Caco-2 (cell line): Measurements from ENCODE around the gene PLOD2. TPM values are rescaled to one million over a fixed set of nuclear protein-coding genes. Genes with fewer than 3 reads are reported as not detected.

ENCODE experiments used
- Bru-seq: library from RNA; stranded (reverse); fragments of 400-500 nt; gene quantifications from one replicate; lab custom pipeline; 2021; lab: Mats Ljungman, UMichigan
- BruChase-seq, 2 experiments: library from RNA; stranded (reverse); fragments of 400-500 nt; gene quantifications; one replicate each; lab custom pipeline; 2021; lab: Mats Ljungman, UMichigan
- BruUV-seq: library from RNA; stranded (reverse); fragments of 400-500 nt; replicated peaks from 2 replicates; lab custom pipeline; 2021; lab: Mats Ljungman, UMichigan
- CTCF ChIA-PET: fragments of 300-600 bp; sonication (Branson Sonifier 250); formaldehyde crosslinking; loops from one replicate; lab custom pipeline; 2022; ENCODE audit warnings: antibody characterized with exemption; lab: Charles Lee
- POLR2A ChIA-PET: fragments of 300-600 bp; sonication (Branson Sonifier 250); formaldehyde crosslinking; loops from one replicate; lab custom pipeline; 2022; ENCODE audit warnings: antibody characterized with exemption; lab: Charles Lee
- DNase-seq, 2 experiments: peaks; one replicate each; pipeline versions ENCODE4 v3.0.0 to v3.0.0-alpha.2; 2020 to 2022
- H3K27me3 ChIP-seq: replicated peaks from 2 replicates; pipeline ENCODE4 v1.6.0; 2011; ENCODE audit warnings: low read length; ENCODE audit not compliant: control insufficient read depth, insufficient read depth
- H3K36me3 ChIP-seq: 2 replicates; pipeline ENCODE4 v1.5.1; 2011; ENCODE audit warnings: low read length; ENCODE audit not compliant: control insufficient read depth, insufficient read depth
- H3K4me1 ChIP-seq: fragments of 250-450 bp; sonication (Bioruptor Pico); 2 replicates; pipeline ENCODE4 v1.5.1; 2020; ENCODE audit warnings: mild to moderate bottlenecking
- H3K4me3 ChIP-seq: 2 replicates; pipeline ENCODE4 v1.5.1; 2011; ENCODE audit warnings: low read depth, mild to moderate bottlenecking, control low read depth, low read length
- H3K9me3 ChIP-seq: fragments of 250-450 bp; sonication (Bioruptor Pico); 2 replicates; pipeline ENCODE4 v1.5.1; 2020; ENCODE audit warnings: mild to moderate bottlenecking, moderate library complexity
- H3K27ac Mint-ChIP-seq: one replicate; pipeline ENCODE4 v1.8.0; 2022; ENCODE audit warnings: mixed read lengths; ENCODE audit not compliant: unreplicated experiment
- H3K27me3 Mint-ChIP-seq: one replicate; pipeline ENCODE4 v1.8.0; 2022; ENCODE audit warnings: mixed read lengths; ENCODE audit not compliant: insufficient read depth, unreplicated experiment
- H3K36me3 Mint-ChIP-seq: one replicate; pipeline ENCODE4 v1.8.0; 2022; ENCODE audit warnings: mild to moderate bottlenecking, mixed read lengths; ENCODE audit not compliant: insufficient read depth, unreplicated experiment
- H3K4me1 Mint-ChIP-seq: one replicate; pipeline ENCODE4 v1.8.0; 2022; ENCODE audit warnings: low read depth, mixed read lengths; ENCODE audit not compliant: unreplicated experiment
- H3K4me3 Mint-ChIP-seq: one replicate; pipeline ENCODE4 v1.8.0; 2022; ENCODE audit warnings: mild to moderate bottlenecking, moderate library complexity, mixed read lengths; ENCODE audit not compliant: unreplicated experiment
- H3K9me3 Mint-ChIP-seq: one replicate; pipeline ENCODE4 v1.8.0; 2022; ENCODE audit warnings: mixed read lengths; ENCODE audit not compliant: unreplicated experiment
- intact Hi-C: fragments of 100-400 bp; cut with micrococcal nuclease; formaldehyde crosslinking; loops from one replicate; pipeline ENCODE4 v1.10.0; 2022; ENCODE audit not compliant: unreplicated experiment
- long read RNA-seq: library from polyadenylated mRNA; stranded (forward); transcript quantifications from one replicate; pipeline ENCODE4 v2.0.0, GENCODE V29; 2022
- total RNA-seq: library from RNA; stranded (reverse); gene quantifications from 2 replicates; pipeline ENCODE4 v1.2.3, GENCODE V29; 2022
- TF ChIP-seq, protein P1 (sequence below), 2 experiments: fragments of 200-600 bp in 1 of 2; IDR thresholded peaks; 1 replicate in 1 of 2; 2 replicates in 1 of 2; pipeline versions ENCODE4 v1.5.1 to v1.8.0; 2011 to 2022; ENCODE audit warnings: antibody characterized with exemption in 1 of 2, control low read depth in 1 of 2, inconsistent platforms in 1 of 2, low read depth in 1 of 2, low read length in 1 of 2, mild to moderate bottlenecking in 1 of 2, moderate library complexity in 1 of 2; ENCODE audit not compliant: insufficient read depth in 1 of 2, severe bottlenecking in 1 of 2, unreplicated experiment in 1 of 2

PLOD2 gene
- total RNA-seq (49.4 and 53.1 TPM in 2 replicates), Bru-seq, nascent RNA (percentile 85 among the genes with signal in this experiment), BruChase-seq, experiment 1, labeled RNA remaining after a 2-hour chase (percentile 79 among the genes with signal in this experiment), BruChase-seq, experiment 2, labeled RNA remaining after a 6-hour chase (percentile 86 among the genes with signal in this experiment)
- long read RNA-seq, transcript PLOD2-202 (19 exons, 3,665 nt): minor isoform, 35 of 95 reads
- long read RNA-seq, transcript PLOD2-201 (20 exons, 3,732 nt): major isoform, 39 of 95 reads
- long read RNA-seq, partial matches to known transcripts: 11 of 95 reads
- long read RNA-seq, other reads (novel, unspliced or antisense): 10 of 95 reads

DNA sequence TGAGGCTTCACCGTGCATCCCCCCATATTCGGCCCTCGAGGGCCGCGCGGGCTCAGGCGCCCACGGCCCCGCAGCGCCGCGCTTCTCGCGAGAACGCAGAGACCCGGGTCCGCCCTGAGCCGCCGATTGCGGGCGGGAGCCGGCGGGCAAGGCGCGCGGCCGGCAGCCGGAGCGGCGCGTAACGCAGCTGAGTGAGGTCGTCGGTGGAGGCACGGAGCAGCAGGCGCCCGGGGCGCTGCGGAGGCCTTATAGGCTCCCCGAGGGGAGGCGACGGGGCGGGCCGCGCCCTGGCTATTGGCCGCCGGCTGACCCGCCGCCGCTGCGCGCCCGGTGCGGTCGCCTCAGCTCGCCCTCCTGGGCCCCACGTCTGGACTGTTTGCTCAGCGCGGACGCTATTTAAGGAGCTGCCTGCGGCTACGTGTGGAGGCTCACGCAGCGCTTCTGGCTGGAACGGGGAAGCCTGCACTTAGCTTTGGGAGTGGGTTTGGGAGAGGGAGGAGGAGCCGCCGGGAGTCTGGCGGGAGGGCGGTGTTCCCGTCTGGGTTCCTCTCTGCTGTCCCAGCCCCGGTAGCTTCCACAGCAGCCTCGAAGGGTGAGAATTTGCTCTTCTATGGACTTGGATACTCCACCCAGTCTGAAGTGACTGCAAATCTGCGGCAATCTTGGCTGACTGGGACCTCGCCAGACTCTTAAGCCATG lies at the start of gene PLOD2:
TSS of gene PLOD2 (minus strand) at position 221 of the 699 bp plus-strand sequence. CDS start at position 26, 195 bp downstream.
- peaks cover 18% of the 10 kb centered on the region for H3K36me3 Mint-ChIP-seq
- H3K4me3 Mint-ChIP-seq: peak within 1 kb of the TSS; percentile 80
- peaks cover 29% of the 10 kb centered on the region for H3K4me1 Mint-ChIP-seq
- TF ChIP-seq, protein P1, sequence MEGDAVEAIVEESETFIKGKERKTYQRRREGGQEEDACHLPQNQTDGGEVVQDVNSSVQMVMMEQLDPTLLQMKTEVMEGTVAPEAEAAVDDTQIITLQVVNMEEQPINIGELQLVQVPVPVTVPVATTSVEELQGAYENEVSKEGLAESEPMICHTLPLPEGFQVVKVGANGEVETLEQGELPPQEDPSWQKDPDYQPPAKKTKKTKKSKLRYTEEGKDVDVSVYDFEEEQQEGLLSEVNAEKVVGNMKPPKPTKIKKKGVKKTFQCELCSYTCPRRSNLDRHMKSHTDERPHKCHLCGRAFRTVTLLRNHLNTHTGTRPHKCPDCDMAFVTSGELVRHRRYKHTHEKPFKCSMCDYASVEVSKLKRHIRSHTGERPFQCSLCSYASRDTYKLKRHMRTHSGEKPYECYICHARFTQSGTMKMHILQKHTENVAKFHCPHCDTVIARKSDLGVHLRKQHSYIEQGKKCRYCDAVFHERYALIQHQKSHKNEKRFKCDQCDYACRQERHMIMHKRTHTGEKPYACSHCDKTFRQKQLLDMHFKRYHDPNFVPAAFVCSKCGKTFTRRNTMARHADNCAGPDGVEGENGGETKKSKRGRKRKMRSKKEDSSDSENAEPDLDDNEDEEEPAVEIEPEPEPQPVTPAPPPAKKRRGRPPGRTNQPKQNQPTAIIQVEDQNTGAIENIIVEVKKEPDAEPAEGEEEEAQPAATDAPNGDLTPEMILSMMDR (IDR thresholded peaks at IDR 0.05; ENCODE audit: insufficient read depth in 1 of 2, low read depth in 1 of 2, low read length in 1 of 2, severe bottlenecking in 1 of 2, unreplicated experiment in 1 of 2): no peak
- H3K27me3 Mint-ChIP-seq: no peaks in the 10 kb centered on the region
- ChIA-PET POLR2A (interaction anchor here (0.6 to 1.0 kb wide), 5 partner anchors 12 to 885 kb away, joined by 3 to 6 read pairs (median 3); no protein-coding TSS in a partner anchor), CTCF (interaction anchor here (0.5 to 3.2 kb wide), 5 partner anchors 26 to 481 kb away, joined by 3 to 34 read pairs (median 8); no protein-coding TSS in a partner anchor)
- no TSS peak for BruUV-seq
- intact Hi-C loops: loop anchor here (1.0 to 5.0 kb wide), 5 partner anchors 11 to 381 kb away; partner anchors contain the start of gene PLSCR1
- H3K27me3 ChIP-seq: no peaks in the 10 kb centered on the region
- DNase-seq: peak; percentile 90 to 91
- H3K9me3 ChIP-seq: no peaks in the 10 kb centered on the region
- H3K9me3 Mint-ChIP-seq: no peaks in the 10 kb centered on the region
- no peaks in the 10 kb centered on the region for H3K4me1 ChIP-seq
- no peaks in the 10 kb centered on the region for H3K36me3 ChIP-seq
- peak within 1 kb of the TSS; percentile 92 for H3K4me3 ChIP-seq
- H3K27ac Mint-ChIP-seq: peak within 1 kb of the TSS; percentile 81

DNA sequence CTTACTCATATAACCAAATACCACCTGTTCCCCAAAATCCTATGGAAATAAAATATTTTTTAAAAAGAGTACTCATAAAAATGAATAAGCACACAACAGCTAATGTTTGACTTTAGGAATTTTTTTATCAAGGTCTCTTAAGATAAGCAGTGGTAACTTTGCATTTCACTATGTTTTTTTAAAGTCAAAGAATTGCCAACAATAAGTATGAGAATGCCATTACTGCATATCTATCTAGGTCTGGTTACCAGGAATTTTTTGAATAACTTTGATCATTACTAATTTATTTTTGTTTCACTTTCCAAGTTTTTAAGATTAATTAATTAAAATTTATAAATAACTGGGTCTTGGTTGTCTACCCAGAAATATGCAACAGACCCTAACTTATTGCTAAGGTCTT lies 48.4 kb upstream of the PLOD2 start:
- ChIA-PET POLR2A (no interaction called here), CTCF (no interaction called here)
- no peaks in the 10 kb centered on the region for H3K27me3 Mint-ChIP-seq
- H3K4me1 Mint-ChIP-seq: no peaks in the 10 kb centered on the region
- intact Hi-C loops: no loop called here
- Histone ChIP-seq H3K4me1 (no peaks in the 10 kb centered on the region), H3K27me3 (no peaks in the 10 kb centered on the region), H3K9me3 (no peaks in the 10 kb centered on the region), H3K4me3 (no peak overlapping the region), H3K36me3 (no peaks in the 10 kb centered on the region)
- no TSS peak for BruUV-seq
- H3K9me3 Mint-ChIP-seq: no peaks in the 10 kb centered on the region
- H3K36me3 Mint-ChIP-seq: no peaks in the 10 kb centered on the region
- TF ChIP-seq, protein P1 (IDR thresholded peaks at IDR 0.05; ENCODE audit: insufficient read depth in 1 of 2, low read depth in 1 of 2, low read length in 1 of 2, severe bottlenecking in 1 of 2, unreplicated experiment in 1 of 2): no peak
- no peak overlapping the region for H3K27ac Mint-ChIP-seq
- H3K4me3 Mint-ChIP-seq: no peak overlapping the region
- DNase-seq: no peak

DNA sequence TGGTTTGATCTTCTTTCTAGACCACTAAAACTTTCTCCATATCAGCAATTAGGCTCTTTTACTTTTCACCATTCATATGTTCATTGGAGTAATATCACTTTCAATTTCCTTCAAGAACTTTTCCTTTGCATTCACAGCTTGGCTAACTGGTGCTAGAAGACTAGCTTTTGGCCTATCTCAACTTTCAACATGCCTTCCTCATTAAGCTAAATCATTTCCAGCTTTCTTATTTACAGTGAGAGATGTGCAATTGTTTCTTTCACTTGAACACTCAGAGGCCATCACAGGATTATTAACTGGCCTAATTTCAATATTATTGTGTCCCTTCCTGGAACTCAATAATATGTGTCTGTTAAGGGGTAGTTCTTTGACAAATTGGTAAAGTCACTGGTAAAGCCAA lies 42.8 kb upstream of the PLOD2 start:
- no peaks in the 10 kb centered on the region for H3K4me1 ChIP-seq
- Mint-ChIP-seq H3K27me3 (no peaks in the 10 kb centered on the region), H3K4me1 (no peaks in the 10 kb centered on the region), H3K27ac (no peak overlapping the region), H3K4me3 (no peak overlapping the region), H3K36me3 (no peaks in the 10 kb centered on the region), H3K9me3 (no peaks in the 10 kb centered on the region)
- CTCF ChIA-PET: interaction anchor here (1.7 kb wide), 1 partner anchor 14 kb away, joined by 5 read pairs; no protein-coding TSS in a partner anchor
- POLR2A ChIA-PET: no interaction called here
- TF ChIP-seq, protein P1 (IDR thresholded peaks at IDR 0.05; ENCODE audit: insufficient read depth in 1 of 2, low read depth in 1 of 2, low read length in 1 of 2, severe bottlenecking in 1 of 2, unreplicated experiment in 1 of 2): no peak
- no peaks in the 10 kb centered on the region for H3K9me3 ChIP-seq
- DNase-seq: no peak
- no peaks in the 10 kb centered on the region for H3K36me3 ChIP-seq
- H3K27me3 ChIP-seq: no peaks in the 10 kb centered on the region
- intact Hi-C loops: no loop called here
- no TSS peak for BruUV-seq
- H3K4me3 ChIP-seq: no peak overlapping the region
